Peyer's patch (tissue), 4 donors: ENCODE data around the gene CLC. TPM values are rescaled to one million over a fixed set of nuclear protein-coding genes. Genes with fewer than 3 reads are reported as not detected.
"Not testable (repeated sequence)": the region's sequence is repeated elsewhere in the genome, so short reads cannot be mapped to it uniquely, and the experiment has no call there.

ENCODE experiments used
- DNase-seq, 3 donors: peaks; one replicate each; pipeline ENCODE4 v3.0.0-alpha.2; 2017 to 2019
- H3K27ac ChIP-seq, 4 donors: fragments of 200-600 bp; sonication (generic); one replicate each; pipeline ENCODE4 v1.5.1; 2016 to 2019
- H3K27me3 ChIP-seq, 2 donors: fragments of 200-600 bp; sonication (generic); one replicate each; pipeline ENCODE4 v1.5.1; 2019
- H3K36me3 ChIP-seq, 3 donors: fragments of 200-600 bp; sonication (generic); one replicate each; pipeline ENCODE4 v1.5.1; 2016 to 2019
- H3K4me1 ChIP-seq, 4 donors: fragments of 200-600 bp; sonication (generic); one replicate each; pipeline ENCODE4 v1.5.1; 2016 to 2019
- H3K4me3 ChIP-seq, 4 donors: fragments of 200-600 bp; sonication (generic); 1 replicate in 3 of 4; 2 replicates in 1 of 4; pipeline ENCODE4 v1.5.1; 2016 to 2019; ENCODE audit warnings: mild to moderate bottlenecking in 1 of 4
- H3K9me3 ChIP-seq, 4 donors: fragments of 200-600 bp; sonication (generic); one replicate each; pipeline ENCODE4 v1.5.1; 2016 to 2019; ENCODE audit warnings: mild to moderate bottlenecking in 1 of 4
- POLR2A ChIP-seq, 2 donors: fragments of 450-650 bp; IDR thresholded peaks; one replicate each; pipeline ENCODE4 v1.5.1; 2017; ENCODE audit warnings: antibody characterized with exemption in 2 of 2, mild to moderate bottlenecking in 2 of 2, moderate library complexity in 2 of 2
- total RNA-seq, 4 donors: library from RNA; depleted of rRNA; stranded (reverse); fragments of >200 nt; gene quantifications; one replicate each; pipeline ENCODE4 v1.1.0, GENCODE V29; 2016
- TF ChIP-seq, protein P1 (sequence below), 6 experiments: fragments of 450-650 bp in 4 of 6; fragments of 200-600 bp in 2 of 6; sonication (generic) in 1 of 6; IDR thresholded peaks; one replicate each; pipeline ENCODE4 v1.5.1; 2017 to 2019; ENCODE audit warnings: antibody characterized with exemption in 6 of 6, mild to moderate bottlenecking in 3 of 6, moderate library complexity in 1 of 6

The CLC gene
- total RNA-seq, 4 donors from 2014 or later, result not detected

DNA sequence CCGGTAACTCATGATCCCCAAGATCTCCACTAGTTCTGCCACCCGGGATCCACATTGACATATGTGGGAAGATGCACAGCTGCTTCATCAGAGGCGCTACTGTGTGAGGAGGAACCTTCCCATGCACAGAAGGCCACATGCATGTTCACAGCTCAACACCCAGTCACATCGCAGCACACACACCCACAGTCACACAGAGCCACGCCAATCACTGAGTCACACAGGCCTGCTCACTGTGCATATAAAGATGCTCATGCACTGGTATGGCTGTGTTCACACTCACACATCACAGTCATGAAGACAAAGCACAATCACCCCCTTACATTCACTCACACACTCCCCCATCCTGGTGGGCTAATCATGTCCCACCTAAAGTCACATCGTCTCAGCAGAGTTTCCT, 9.8 kb downstream of the CLC start:
- no peak for DNase-seq
- Histone ChIP-seq H3K4me1 (no peaks in the 10 kb centered on the region), H3K27ac (no peak overlapping the region), H3K36me3 (no peaks in the 10 kb centered on the region), H3K9me3 (no peaks in the 10 kb centered on the region), H3K4me3 (no peak overlapping the region), H3K27me3 (no peaks in the 10 kb centered on the region)
- no peak for TF ChIP-seq POLR2A (IDR thresholded peaks at IDR 0.05)
- TF ChIP-seq, protein P1, sequence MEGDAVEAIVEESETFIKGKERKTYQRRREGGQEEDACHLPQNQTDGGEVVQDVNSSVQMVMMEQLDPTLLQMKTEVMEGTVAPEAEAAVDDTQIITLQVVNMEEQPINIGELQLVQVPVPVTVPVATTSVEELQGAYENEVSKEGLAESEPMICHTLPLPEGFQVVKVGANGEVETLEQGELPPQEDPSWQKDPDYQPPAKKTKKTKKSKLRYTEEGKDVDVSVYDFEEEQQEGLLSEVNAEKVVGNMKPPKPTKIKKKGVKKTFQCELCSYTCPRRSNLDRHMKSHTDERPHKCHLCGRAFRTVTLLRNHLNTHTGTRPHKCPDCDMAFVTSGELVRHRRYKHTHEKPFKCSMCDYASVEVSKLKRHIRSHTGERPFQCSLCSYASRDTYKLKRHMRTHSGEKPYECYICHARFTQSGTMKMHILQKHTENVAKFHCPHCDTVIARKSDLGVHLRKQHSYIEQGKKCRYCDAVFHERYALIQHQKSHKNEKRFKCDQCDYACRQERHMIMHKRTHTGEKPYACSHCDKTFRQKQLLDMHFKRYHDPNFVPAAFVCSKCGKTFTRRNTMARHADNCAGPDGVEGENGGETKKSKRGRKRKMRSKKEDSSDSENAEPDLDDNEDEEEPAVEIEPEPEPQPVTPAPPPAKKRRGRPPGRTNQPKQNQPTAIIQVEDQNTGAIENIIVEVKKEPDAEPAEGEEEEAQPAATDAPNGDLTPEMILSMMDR (IDR thresholded peaks at IDR 0.05), result no peak

DNA sequence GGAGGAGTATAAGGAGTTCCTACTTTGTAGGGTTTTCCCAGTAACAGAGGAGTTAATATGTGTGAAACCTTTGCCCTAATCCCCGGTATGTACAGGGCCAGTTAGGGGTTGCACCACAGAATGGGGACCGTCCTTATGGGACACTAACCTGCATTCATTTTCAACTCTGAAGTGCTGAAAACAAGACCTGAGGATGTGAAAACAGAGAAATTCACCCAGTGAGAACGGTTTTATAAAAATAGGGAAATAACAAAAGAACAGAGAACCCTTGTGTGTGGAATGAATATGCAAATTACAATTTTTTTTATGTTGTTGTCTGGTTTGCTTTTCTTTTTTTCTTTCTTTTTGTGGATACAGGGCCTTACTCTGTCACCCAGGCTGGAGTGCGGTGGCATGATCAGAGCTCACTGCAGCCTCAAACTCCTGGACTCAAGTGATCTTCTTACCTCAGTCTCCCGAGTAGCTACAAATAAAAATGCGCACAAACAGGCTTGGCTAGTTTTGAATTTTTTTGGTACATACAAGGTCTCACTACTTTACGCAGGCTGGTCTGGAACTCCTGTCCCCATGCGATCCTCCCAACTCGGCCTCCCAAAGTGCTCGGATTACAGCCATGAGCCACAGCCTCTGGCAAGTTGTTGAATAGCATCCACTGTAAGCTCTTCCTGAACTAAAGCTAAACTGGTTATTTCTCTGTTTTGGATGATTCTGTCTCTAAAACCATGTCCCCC, 10.6 kb downstream of the CLC start:
- no peak for DNase-seq
- Histone ChIP-seq H3K4me3 (no peak overlapping the region), H3K4me1 (no peaks in the 10 kb centered on the region), H3K9me3 (no peaks in the 10 kb centered on the region), H3K27ac (no peak overlapping the region), H3K36me3 (no peaks in the 10 kb centered on the region), H3K27me3 (no peaks in the 10 kb centered on the region)
- TF ChIP-seq, protein P1 (IDR thresholded peaks at IDR 0.05), result no peak
- TF ChIP-seq POLR2A (IDR thresholded peaks at IDR 0.05), result no peak

DNA sequence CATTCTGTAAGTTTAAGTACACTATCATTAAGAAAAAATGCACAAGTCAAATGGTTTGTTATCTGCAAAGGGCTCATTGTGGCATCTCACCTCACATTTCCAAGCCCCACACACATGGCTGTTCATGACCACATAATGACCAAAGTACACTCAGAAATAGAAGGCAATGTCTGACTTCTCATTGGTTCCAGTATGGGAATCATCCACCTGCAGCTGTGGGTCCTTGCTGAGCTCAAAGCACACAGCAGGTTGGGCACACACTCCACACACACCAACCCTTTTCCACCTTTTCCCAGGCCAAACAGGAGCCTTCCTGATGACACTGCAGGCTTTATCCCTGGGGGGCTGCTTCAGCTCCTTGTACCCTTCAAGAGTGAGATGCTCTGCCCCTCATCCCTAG, 11.8 kb downstream of the CLC start:
- TF ChIP-seq POLR2A (IDR thresholded peaks at IDR 0.05), result no peak
- TF ChIP-seq, protein P1 (IDR thresholded peaks at IDR 0.05), result no peak
- no peak for DNase-seq
- Histone ChIP-seq H3K36me3 (no peaks in the 10 kb centered on the region), H3K27me3 (no peaks in the 10 kb centered on the region), H3K4me1 (no peaks in the 10 kb centered on the region), H3K9me3 (no peaks in the 10 kb centered on the region), H3K4me3 (no peak overlapping the region), H3K27ac (no peak overlapping the region)

DNA sequence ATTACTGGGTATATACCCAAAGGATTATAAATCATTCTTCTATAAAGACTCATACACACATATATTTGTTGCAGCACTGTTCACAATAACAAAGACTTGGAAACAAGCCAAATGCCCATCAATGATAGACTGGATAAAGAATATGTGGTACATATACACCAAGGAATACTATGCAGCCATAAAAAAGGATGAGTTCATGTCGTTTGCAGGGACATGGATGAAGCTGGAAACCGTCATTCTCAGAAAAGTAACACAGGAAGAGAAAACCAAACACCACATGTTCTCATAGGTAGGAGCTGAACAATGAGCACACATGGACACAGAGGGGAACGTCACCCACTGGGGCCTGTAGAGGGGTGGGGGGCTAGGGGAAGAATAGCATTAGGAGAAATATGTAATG, 17.7 kb downstream of the CLC start:
- not testable (repeated sequence) for H3K4me3 ChIP-seq, DNase-seq, H3K4me1 ChIP-seq, H3K9me3 ChIP-seq, H3K36me3 ChIP-seq, H3K27ac ChIP-seq, H3K27me3 ChIP-seq

DNA sequence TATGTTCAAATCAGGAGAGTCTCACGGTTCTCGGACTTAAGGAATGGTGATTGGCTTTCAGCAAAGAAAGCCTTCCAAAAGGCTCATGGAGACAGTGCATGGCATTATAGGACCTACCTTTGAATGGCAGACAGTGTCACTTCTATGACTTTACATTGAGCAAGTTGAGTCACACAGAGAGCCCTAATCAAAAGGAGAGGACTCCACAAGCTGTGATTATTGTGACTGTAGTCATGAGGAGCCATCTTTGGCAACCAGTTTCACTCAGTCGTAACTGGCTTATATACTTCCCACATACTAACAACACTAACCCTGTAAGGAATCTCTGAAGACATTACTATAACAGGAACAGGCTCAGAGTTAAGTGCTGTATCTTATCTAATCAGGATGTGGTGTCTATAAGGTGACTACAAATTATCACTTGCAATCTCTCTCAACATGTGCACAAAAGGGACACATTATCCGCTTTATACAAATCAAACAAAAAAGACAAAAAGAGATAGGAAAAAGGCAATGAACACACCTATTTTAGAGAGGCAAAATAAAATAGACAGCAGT, 27.4 kb downstream of the CLC start:
- H3K27ac ChIP-seq, result no peak overlapping the region
- peaks cover 0 to 3% (median 0%) of the 10 kb centered on the region in 4 donors for H3K9me3 ChIP-seq
- H3K36me3 ChIP-seq, result no peaks in the 10 kb centered on the region
- no peak overlapping the region for H3K4me3 ChIP-seq
- no peak for TF ChIP-seq POLR2A (IDR thresholded peaks at IDR 0.05)
- TF ChIP-seq, protein P1 (IDR thresholded peaks at IDR 0.05), result no peak
- no peaks in the 10 kb centered on the region for H3K27me3 ChIP-seq
- no peaks in the 10 kb centered on the region for H3K4me1 ChIP-seq
- no peak for DNase-seq

DNA sequence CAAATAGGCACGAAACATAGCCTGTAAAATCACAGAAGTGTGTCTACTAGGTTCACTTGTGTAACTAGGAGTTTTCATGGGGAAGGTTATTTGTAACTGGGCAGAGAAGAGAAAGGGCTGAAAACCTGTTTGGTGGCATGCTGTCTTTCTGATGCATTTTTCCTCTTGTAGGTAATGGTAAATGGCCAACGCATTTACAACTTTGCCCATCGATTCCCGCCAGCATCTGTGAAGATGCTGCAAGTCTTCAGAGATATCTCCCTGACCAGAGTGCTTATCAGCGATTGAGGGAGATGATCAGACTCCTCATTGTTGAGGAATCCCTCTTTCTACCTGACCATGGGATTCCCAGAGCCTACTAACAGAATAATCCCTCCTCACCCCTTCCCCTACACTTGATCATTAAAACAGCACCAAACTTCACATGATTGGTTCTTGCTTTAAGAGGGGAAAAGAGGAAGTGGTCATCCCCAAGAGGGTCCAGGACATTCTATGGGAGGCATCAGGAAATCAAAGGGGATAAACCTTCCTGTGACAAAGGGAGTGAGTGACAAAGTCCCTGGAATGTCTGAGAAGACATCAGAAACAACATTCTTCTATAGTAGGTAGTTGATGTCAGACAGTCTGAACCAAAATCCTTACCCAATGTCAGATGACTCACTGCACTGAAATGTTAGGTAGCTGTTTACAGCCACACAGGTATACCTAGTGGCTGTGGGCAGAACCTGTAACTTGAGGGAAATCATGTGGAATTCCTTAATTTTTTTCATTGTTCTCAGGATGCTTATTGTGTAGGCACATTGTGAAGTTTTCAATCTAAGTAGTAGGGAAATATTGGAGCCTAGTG, 28.6 kb downstream of the CLC start:
- H3K4me3 ChIP-seq, result no peak overlapping the region
- no peak overlapping the region for H3K27ac ChIP-seq
- no peaks in the 10 kb centered on the region for H3K27me3 ChIP-seq
- no peaks in the 10 kb centered on the region for H3K36me3 ChIP-seq
- H3K9me3 ChIP-seq, result peaks cover 0 to 3% (median 0%) of the 10 kb centered on the region in 4 donors
- no peak for DNase-seq
- no peaks in the 10 kb centered on the region for H3K4me1 ChIP-seq
- TF ChIP-seq, protein P1 (IDR thresholded peaks at IDR 0.05), result no peak
- no peak for TF ChIP-seq POLR2A (IDR thresholded peaks at IDR 0.05)
